BE2C (cell line): Measurements from ENCODE around the gene C22orf23.

Source experiments
- DNase-seq: peaks from one replicate; pipeline ENCODE4 v3.0.0-alpha.2; 2020
- H3K27me3 ChIP-seq: fragments of 250-450 bp; sonication (Bioruptor Pico); 2 replicates; pipeline ENCODE4 v1.5.1; 2020; ENCODE audit warnings: mild to moderate bottlenecking
- H3K36me3 ChIP-seq: fragments of 250-450 bp; sonication (Bioruptor Pico); 2 replicates; pipeline ENCODE4 v1.5.1; 2020; ENCODE audit warnings: mild to moderate bottlenecking
- H3K4me1 ChIP-seq: fragments of 250-450 bp; sonication (Bioruptor Pico); 2 replicates; pipeline ENCODE4 v1.5.1; 2020
- H3K4me3 ChIP-seq: 2 replicates; pipeline ENCODE4 v1.5.1; 2011; ENCODE audit warnings: low read depth, low read length
- H3K9me3 ChIP-seq: fragments of 250-450 bp; sonication (Bioruptor Pico); 2 replicates; pipeline ENCODE4 v1.5.1; 2020
- CTCF ChIP-seq: IDR thresholded peaks from 2 replicates; pipeline ENCODE4 v1.5.1; 2012; ENCODE audit warnings: mild to moderate bottlenecking, low read depth, low read length

The C22orf23 gene

GRCh38 chr22:37910890-37911672, 42.3 kb downstream of the C22orf23 start:
- no peak for TF ChIP-seq CTCF
- Histone ChIP-seq H3K9me3 (no peaks in the 10 kb centered on the region), H3K4me3 (no peak overlapping the region), H3K36me3 (no peaks in the 10 kb centered on the region; the same call in 1 of the 2 replicates), H3K4me1 (no peaks in the 10 kb centered on the region), H3K27me3 (no peaks in the 10 kb centered on the region)
- DNase-seq = no peak

- no peak for DNase-seq
- Histone ChIP-seq H3K27me3 (no peaks in the 10 kb centered on the region), H3K36me3 (no peaks in the 10 kb centered on the region), H3K4me1 (peaks cover 5% of the 10 kb centered on the region), H3K4me3 (no peak overlapping the region), H3K9me3 (no peaks in the 10 kb centered on the region)
- no peak for TF ChIP-seq CTCF
Measured at GRCh38 chr22:37909766-37910165, 43.6 kb downstream of the C22orf23 start.

DNA sequence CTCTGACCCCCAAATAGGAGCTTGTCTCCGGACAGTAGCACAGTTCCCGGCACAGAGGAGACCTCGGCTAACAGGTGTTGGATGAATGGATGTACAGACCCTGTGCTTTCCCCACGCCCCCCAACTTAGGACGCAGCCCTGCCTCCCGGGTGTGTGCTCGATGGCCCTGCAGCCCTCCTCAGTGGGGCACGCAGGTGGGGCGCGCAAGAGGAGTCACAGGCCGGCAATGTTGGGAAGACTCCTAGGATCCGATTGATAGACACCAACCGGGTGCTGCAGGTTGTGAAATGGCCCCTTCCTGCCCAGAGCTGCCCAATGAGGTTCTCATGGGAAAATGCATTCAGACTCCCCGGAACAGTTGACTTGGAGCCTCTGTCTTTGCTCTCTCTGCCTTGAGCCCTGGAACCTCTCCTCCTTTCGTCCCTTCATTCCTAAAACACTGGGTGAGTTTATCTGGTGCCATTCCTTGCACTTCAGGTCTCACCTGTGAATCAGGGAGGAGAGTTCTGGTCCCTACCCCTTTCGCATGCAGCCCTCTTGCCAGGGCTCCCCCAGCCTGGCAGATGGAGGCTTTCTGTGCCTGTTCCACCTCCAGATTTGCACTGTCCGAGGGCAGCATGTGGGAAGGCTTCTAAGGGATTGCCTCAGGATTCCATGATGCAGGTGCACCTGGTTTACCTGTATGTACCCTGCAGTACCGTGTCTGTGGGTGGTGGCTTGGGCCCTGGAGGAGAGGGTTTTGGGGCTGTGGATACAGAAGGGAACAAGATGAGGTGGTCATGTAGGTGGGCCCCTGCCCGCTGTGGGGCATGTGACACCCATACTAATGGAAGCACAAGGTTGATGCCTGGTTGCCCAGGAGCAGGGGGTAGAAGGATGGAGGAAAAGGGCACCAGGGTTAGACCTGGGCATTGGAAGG, 46.1 kb downstream of the C22orf23 start:
- no peak for DNase-seq
- Histone ChIP-seq H3K36me3 (no peaks in the 10 kb centered on the region), H3K27me3 (no peaks in the 10 kb centered on the region), H3K4me3 (peak overlapping the region; percentile 63), H3K9me3 (no peaks in the 10 kb centered on the region), H3K4me1 (peaks cover 5% of the 10 kb centered on the region)
- no peak for TF ChIP-seq CTCF

DNA sequence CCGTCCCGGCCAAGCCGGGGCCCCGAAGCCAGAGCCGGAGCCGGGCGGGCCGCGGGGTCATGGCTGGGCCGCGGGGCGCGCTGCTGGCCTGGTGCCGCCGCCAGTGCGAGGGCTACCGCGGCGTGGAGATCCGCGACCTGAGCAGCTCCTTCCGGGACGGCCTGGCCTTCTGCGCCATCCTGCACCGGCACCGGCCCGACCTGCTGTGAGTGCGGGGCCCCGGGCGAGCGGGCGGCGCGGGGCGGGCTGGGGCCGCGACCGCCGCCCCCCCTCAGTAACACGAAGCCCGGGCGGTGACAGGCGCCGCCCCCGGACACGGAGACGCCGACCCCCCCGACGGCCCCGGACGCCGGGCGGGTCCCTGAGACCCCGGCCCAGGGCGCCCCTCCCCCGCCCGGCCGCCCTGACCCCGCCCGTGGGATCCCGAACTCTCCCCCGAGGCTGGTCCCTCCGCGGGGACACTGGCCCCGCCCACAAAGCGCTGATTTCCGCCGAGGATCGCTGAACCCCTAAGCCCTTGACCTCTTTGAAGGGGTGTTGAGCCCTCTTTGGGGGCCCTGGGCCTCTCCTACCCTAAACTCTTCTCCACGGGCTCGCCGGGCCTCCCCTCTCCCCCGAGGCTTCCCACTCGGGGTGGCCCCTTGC, 46.9 kb downstream of the C22orf23 start:
- no peaks in the 10 kb centered on the region for H3K9me3 ChIP-seq
- no peaks in the 10 kb centered on the region for H3K36me3 ChIP-seq
- no peak for TF ChIP-seq CTCF
- no peak for DNase-seq
- peaks cover 5% of the 10 kb centered on the region for H3K4me1 ChIP-seq
- peak overlapping the region; percentile 63 for H3K4me3 ChIP-seq
- no peaks in the 10 kb centered on the region for H3K27me3 ChIP-seq

DNA sequence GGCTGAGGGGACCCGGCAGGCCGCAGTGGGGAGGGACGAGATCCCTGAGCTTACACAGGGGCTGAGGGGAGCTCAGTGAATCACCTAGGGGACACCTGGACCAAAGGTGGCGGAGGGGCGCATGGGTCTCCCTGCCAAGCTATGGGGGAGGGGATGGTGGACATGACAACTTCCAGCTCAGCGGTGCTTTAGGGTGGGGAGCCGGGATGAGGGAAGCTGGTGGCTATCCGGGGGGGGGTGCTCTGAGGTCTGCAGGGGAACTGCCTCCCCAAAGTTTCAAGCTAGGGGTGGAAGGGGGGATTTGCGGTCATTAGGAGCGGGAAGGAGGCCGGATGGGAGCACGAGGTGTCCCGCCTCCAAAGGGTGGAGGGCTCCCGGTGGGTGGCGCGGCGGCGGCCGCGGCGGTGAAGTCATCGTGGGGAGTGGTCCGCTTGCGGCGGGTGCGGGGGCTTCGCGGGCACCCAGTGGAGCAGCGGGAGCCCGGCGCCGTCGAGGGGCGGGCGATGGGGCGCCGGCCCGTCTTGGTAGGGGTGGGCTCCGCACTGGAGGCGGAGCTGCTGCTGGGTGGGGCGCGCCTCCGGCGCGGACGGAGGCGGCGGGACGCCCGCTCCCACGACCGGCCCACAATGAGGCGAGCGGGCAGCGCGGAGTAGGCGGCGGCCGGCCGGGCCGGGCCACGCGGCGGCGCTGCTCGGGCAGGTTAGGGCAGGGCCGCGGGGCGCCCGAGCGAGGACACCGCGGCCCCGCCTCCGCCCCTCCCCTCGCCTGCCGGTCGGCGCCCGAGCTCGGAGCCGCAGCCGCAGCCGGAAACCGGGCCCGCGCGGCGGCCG, 47.7 kb downstream of the C22orf23 start, which contains the start of gene MICALL1:
TSS of gene MICALL1 (plus strand) at position 764 of the 830 bp plus-strand sequence. CDS start 126 bp downstream, outside the sequence.
- peak; percentile 84 for DNase-seq
- H3K4me3 ChIP-seq = peak within 1 kb of the TSS; percentile 63
- no peaks in the 10 kb centered on the region for H3K9me3 ChIP-seq
- H3K36me3 ChIP-seq = no peaks in the 10 kb centered on the region
- peaks cover 5% of the 10 kb centered on the region for H3K4me1 ChIP-seq
- no peak for TF ChIP-seq CTCF
- no peaks in the 10 kb centered on the region for H3K27me3 ChIP-seq
